Stimulated activated naive B cell treated with anti-CD40 and anti-IgM and Interleukin-4, amounts not matched to agents 10 μg/mL and 1 μg/mL and 100 μg/mL, for 72 hours (primary cell): ENCODE data around the gene RSPO3.
"Not testable (repeated sequence)": the region's sequence is repeated elsewhere in the genome, so short reads cannot be mapped to it uniquely, and the experiment has no call there.

ENCODE experiments used
- ATAC-seq, 2 donors: fragments of 150-1000 bp; cut with Tn5 transposase; replicated peaks; 2 replicates each; pipeline ENCODE4 v1.10.0; 2021; ENCODE audit warnings: moderate library complexity in 1 of 2
- DNase-seq: peaks from one replicate; pipeline ENCODE4 v3.0.0; 2021
- H3K27ac Mint-ChIP-seq: one replicate; pipeline ENCODE4 v1.8.0; 2022; ENCODE audit warnings: mild to moderate bottlenecking, mixed read lengths
- H3K27me3 Mint-ChIP-seq, 2 donors: one replicate each; pipeline ENCODE4 v1.8.0; 2022; ENCODE audit warnings: mixed read lengths in 2 of 2
- H3K36me3 Mint-ChIP-seq, 2 donors: one replicate each; pipeline ENCODE4 v1.8.0; 2022; ENCODE audit warnings: mixed read lengths in 2 of 2, mild to moderate bottlenecking in 1 of 2
- H3K4me1 Mint-ChIP-seq, 2 donors: one replicate each; pipeline ENCODE4 v1.8.0; 2022; ENCODE audit warnings: mixed read lengths in 2 of 2, mild to moderate bottlenecking in 1 of 2
- H3K4me3 Mint-ChIP-seq, 2 donors: one replicate each; pipeline ENCODE4 v1.8.0; 2022; ENCODE audit warnings: mild to moderate bottlenecking in 2 of 2, mixed read lengths in 2 of 2, moderate library complexity in 1 of 2
- H3K9me3 Mint-ChIP-seq, 2 donors: one replicate each; pipeline ENCODE4 v1.8.0; 2022; ENCODE audit warnings: mixed read lengths in 2 of 2, mild to moderate bottlenecking in 1 of 2

RSPO3 gene

GRCh38 chr6:127212376-127212775 is 93.9 kb downstream of the RSPO3 start:
- H3K4me1 Mint-ChIP-seq = no peaks in the 10 kb centered on the region
- H3K27ac Mint-ChIP-seq = no peak overlapping the region
- peaks cover 25 to 40% of the 10 kb centered on the region in 2 donors for H3K27me3 Mint-ChIP-seq
- H3K36me3 Mint-ChIP-seq = no peaks in the 10 kb centered on the region
- H3K9me3 Mint-ChIP-seq = no peaks in the 10 kb centered on the region
- ATAC-seq = no peak
- DNase-seq = no peak
- no peak overlapping the region for H3K4me3 Mint-ChIP-seq

DNA sequence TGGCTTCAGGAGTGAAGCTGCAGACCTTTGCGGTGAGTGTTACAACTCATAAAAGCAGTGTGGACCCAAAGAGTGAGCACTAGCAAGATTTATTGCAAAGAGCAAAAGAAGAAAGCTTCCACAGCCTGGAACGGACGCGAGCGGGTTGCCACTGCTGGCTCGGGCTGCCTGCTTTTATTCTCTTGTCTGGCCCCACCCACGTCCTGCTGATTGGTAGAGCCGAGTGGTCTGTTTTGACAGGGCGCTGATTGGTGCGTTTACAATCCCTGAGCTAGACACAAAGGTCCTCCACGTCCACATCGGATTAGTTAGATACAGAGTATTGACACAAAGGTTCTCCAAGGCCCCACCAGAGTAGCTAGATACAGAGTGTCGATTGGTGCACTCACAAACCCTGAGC is 95.6 kb downstream of the RSPO3 start:
- not testable (repeated sequence) for H3K27ac Mint-ChIP-seq, H3K9me3 Mint-ChIP-seq, H3K4me3 Mint-ChIP-seq, H3K4me1 Mint-ChIP-seq, DNase-seq, ATAC-seq, H3K36me3 Mint-ChIP-seq
- peaks cover 20 to 24% of the 10 kb centered on the region in 2 donors for H3K27me3 Mint-ChIP-seq

DNA sequence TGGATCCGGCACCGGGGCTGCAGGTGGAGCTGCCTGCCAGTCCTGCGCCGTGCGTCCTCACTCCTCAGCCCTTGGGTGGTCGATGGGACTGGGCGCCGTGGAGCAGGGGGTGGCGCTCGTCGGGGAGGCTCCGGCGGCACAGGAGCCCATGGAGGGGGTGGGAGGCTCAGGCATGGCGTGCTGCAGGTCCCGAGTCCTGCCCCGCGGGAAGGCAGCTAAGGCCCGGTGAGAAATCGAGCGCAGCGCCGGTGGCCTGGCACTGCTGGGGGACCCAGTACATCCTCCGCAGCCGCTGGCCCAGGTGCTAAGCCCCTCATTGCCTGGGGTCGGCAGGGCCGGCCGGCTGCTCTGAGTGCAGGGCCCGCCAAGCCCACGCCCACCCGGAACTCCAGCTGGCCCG is 96.1 kb downstream of the RSPO3 start:
- DNase-seq, H3K9me3 Mint-ChIP-seq, H3K27ac Mint-ChIP-seq, ATAC-seq, H3K4me1 Mint-ChIP-seq, H3K36me3 Mint-ChIP-seq, H3K4me3 Mint-ChIP-seq: not testable (repeated sequence)
- peaks cover 23 to 26% of the 10 kb centered on the region in 2 donors for H3K27me3 Mint-ChIP-seq

GRCh38 chr6:127215931-127216330 is 97.5 kb downstream of the RSPO3 start:
- no peaks in the 10 kb centered on the region for H3K9me3 Mint-ChIP-seq
- DNase-seq (no peak), ATAC-seq (no peak)
- H3K27me3 Mint-ChIP-seq = peaks cover 27 to 29% of the 10 kb centered on the region in 2 donors
- H3K4me1 Mint-ChIP-seq = no peaks in the 10 kb centered on the region
- no peak overlapping the region for H3K27ac Mint-ChIP-seq
- H3K36me3 Mint-ChIP-seq = no peaks in the 10 kb centered on the region
- no peak overlapping the region for H3K4me3 Mint-ChIP-seq

DNA sequence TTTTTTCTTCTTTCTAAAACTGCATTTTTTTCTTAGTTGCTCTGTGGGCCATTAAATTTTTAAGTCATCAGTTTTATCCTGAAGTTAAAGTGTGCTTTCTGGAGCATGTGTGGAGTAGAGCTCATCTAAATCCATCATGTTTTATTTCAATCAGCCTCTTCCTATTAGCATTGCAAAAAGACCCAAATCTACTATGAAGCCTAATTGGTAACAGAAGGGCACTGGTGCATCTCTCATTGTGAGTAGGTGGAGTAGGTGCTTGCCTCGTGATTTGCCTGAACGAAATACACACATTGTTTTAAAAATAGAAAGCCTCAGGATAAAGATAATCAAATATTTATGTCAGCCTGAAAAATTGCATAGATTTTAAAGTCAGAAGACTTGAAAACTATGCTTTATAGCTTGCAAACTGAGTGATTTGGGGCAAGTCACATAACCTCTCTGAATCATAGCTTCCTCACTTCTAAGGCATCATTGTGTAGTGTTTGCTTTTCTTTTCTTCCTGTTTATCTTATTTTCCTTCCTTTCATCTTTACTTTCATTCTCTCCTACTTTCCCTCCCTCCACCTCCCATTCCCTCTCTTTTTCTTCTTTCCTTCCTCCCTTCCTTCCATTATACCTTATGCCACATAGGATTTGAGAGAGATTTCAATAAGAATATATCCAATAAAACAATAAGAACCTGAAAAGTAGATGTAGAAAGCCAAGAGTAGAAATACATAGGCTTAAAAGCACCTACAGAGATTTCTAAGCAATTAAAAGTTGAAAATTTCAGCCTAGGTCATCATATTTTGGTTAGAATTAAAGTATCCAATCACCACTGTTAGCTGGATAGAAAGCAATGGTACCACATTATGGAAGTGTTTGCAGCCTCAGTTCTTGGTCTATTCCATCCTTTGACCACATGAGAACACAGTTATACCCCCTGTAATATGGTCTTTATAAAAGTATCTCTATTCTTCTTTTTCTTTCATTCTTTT is 98.6 kb downstream of the RSPO3 start:
- Mint-ChIP-seq H3K36me3 (no peaks in the 10 kb centered on the region), H3K9me3 (no peaks in the 10 kb centered on the region), H3K27me3 (peaks cover 20% of the 10 kb centered on the region in 2 donors), H3K4me1 (no peaks in the 10 kb centered on the region), H3K4me3 (no peak overlapping the region), H3K27ac (no peak overlapping the region)
- DNase-seq (no peak), ATAC-seq (no peak)

- no peak for DNase-seq
- no peak for ATAC-seq
- no peak overlapping the region for H3K4me3 Mint-ChIP-seq
- H3K27me3 Mint-ChIP-seq = peaks cover 15 to 23% of the 10 kb centered on the region in 2 donors
- H3K4me1 Mint-ChIP-seq = no peaks in the 10 kb centered on the region
- H3K9me3 Mint-ChIP-seq = no peaks in the 10 kb centered on the region
- H3K36me3 Mint-ChIP-seq = no peaks in the 10 kb centered on the region
- no peak overlapping the region for H3K27ac Mint-ChIP-seq
Measured at GRCh38 chr6:127219869-127220268, 101.4 kb downstream of the RSPO3 start.

GRCh38 chr6:127221201-127221600 is 102.7 kb downstream of the RSPO3 start:
- DNase-seq (no peak), ATAC-seq (no peak)
- Mint-ChIP-seq H3K27me3 (peaks cover 15 to 23% of the 10 kb centered on the region in 2 donors), H3K36me3 (no peaks in the 10 kb centered on the region), H3K4me3 (no peak overlapping the region), H3K4me1 (no peaks in the 10 kb centered on the region), H3K9me3 (no peaks in the 10 kb centered on the region), H3K27ac (no peak overlapping the region)

DNA sequence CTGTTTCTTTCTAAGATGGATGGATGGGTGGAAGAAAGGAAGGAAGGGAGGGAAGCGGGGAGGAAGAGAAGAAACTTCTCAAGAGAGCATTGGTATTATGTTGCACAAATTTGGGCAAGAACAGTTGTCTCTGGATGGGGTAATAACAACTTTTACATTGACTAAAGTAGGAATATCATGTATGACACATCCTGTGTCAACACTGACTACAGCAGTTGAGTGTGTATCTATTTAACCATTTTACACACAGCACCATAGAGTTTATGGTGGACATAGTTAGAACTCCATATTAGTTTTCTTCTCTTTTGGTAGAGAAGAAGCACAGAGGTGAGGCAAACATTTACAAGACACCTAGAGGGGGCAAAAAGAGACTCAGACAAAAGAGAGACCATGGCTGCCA is 103.9 kb downstream of the RSPO3 start:
- Mint-ChIP-seq H3K4me3 (no peak overlapping the region), H3K36me3 (no peaks in the 10 kb centered on the region), H3K27me3 (peaks cover 16 to 24% of the 10 kb centered on the region in 2 donors), H3K4me1 (no peaks in the 10 kb centered on the region), H3K9me3 (no peaks in the 10 kb centered on the region), H3K27ac (no peak overlapping the region)
- ATAC-seq (no peak), DNase-seq (no peak)

DNA sequence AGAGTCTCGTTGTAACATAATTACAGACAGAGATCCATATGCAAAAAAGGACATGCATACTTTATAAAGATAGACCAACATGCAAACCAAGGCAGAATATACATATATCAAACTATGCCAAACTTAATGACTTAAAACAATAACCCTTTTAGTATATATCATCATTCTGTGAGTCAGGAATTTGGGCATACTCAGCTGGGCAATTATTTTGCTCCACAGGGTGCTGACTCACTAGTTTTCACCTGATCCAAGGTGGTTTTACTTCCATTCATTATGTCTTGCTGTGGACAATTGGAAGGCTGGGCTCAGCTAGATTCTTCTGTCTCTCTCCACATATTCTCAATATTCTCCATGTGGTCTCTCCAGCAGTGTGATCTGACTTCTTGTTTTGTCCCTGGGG is 107.0 kb downstream of the RSPO3 start:
- Mint-ChIP-seq H3K27ac (no peak overlapping the region), H3K4me3 (no peak overlapping the region), H3K4me1 (no peaks in the 10 kb centered on the region), H3K27me3 (peaks cover 22 to 28% of the 10 kb centered on the region in 2 donors), H3K36me3 (peaks cover 0 to 2% of the 10 kb centered on the region in 2 donors), H3K9me3 (peaks cover 6% of the 10 kb centered on the region in 2 donors)
- no peak for ATAC-seq
- no peak for DNase-seq

- DNase-seq, H3K27ac Mint-ChIP-seq, H3K4me3 Mint-ChIP-seq, ATAC-seq, H3K4me1 Mint-ChIP-seq, H3K36me3 Mint-ChIP-seq: not testable (repeated sequence)
- peaks cover 23 to 25% of the 10 kb centered on the region in 2 donors for H3K9me3 Mint-ChIP-seq
- H3K27me3 Mint-ChIP-seq = peaks cover 6 to 25% of the 10 kb centered on the region in 2 donors
Measured at GRCh38 chr6:127233819-127234218, 115.3 kb downstream of the RSPO3 start.

DNA sequence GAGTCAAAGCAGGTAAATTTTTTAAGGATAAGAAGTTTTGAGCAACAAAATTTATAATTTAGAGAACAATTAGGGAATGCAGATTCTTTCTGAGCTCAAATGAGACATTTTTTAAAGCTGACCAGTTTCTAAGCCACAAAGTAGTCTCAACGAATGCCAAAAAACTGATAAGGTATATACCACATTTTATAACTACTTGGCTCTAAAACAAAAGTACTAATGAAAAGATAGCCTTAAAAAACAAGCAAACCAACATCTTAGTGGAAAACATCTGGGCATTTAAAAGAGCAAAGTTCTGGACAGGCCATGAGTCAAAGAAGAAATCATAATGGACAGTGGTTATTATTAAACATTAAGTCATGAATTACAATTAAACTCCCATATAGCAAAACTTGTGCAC is 125.0 kb downstream of the RSPO3 start:
- Mint-ChIP-seq H3K9me3 (no peaks in the 10 kb centered on the region), H3K4me1 (no peaks in the 10 kb centered on the region), H3K36me3 (no peaks in the 10 kb centered on the region), H3K27ac (no peak overlapping the region), H3K4me3 (no peak overlapping the region), H3K27me3 (peaks cover 17 to 25% of the 10 kb centered on the region in 2 donors)
- no peak for DNase-seq
- ATAC-seq = no peak
